T-cell (primary cell): ENCODE measurements around the gene UVSSA. TPM values are rescaled to one million over a fixed set of nuclear protein-coding genes. Genes with fewer than 3 reads are reported as not detected.

ENCODE experiments used
- total RNA-seq, 35 experiments: library from RNA in 6 of 35; stranded (reverse) in 6 of 35; fragments of 120-200 nt in 1 of 35; gene quantifications; one replicate each; pipeline versions ENCODE4 v1.2.1 to v1.2.4 and lab custom pipeline; 2013 to 2026

UVSSA gene
- total RNA-seq, 5 donors from 2014 or later (not counting 1 experiment from before 2014, with no cell fraction given) = 39.9 to 53.7 (median 42.7) TPM

Other genes starting within 250 kb of the UVSSA start
- gene RNF212, start 233.6 kb upstream of the UVSSA start, total RNA-seq = 1 to 10 TPM; 3.0 to 5.3 (median 3.9) TPM
- gene SPON2, start 174.6 kb upstream of the UVSSA start, total RNA-seq = 10 to 100 TPM; 13.6 to 39.8 (median 18.9) TPM
- 100 to 1,000 TPM; 185 to 232 (median 207) TPM for gene CTBP1, start 98.1 kb upstream of the UVSSA start, total RNA-seq
- gene MAEA, start 57.3 kb upstream of the UVSSA start, total RNA-seq = 100 to 1,000 TPM in 2 of 5 donors, 10 to 100 TPM in 3; 62.3 to 114 (median 87.2) TPM
- not detected for gene NKX1-1, start 59.2 kb downstream of the UVSSA start, total RNA-seq